A549 treated with RU486 at 1 μM for 4 hours (cell line): ENCODE measurements around the gene RFC2. TPM values are rescaled to one million over a fixed set of nuclear protein-coding genes. Genes with fewer than 3 reads are reported as not detected.

ENCODE experiments used
- total RNA-seq: library from RNA; stranded (reverse); fragments of 200-300 nt; extraction: Qiagen RNA extraction; gene quantifications from 5 replicates; pipeline ENCODE4 v1.2.3, GENCODE V29; 2022; ENCODE audit warnings: low read depth

Gene RFC2
- total RNA-seq, result 56.7 to 73.3 TPM (median 58.6 TPM) in 5 replicates

GRCh38 chr7:74254129-74254857, at the start of gene RFC2:
Gene RFC2 (minus strand): TSS chr7:74254399. CDS start chr7:74254383, 16 bp downstream.

DNA sequence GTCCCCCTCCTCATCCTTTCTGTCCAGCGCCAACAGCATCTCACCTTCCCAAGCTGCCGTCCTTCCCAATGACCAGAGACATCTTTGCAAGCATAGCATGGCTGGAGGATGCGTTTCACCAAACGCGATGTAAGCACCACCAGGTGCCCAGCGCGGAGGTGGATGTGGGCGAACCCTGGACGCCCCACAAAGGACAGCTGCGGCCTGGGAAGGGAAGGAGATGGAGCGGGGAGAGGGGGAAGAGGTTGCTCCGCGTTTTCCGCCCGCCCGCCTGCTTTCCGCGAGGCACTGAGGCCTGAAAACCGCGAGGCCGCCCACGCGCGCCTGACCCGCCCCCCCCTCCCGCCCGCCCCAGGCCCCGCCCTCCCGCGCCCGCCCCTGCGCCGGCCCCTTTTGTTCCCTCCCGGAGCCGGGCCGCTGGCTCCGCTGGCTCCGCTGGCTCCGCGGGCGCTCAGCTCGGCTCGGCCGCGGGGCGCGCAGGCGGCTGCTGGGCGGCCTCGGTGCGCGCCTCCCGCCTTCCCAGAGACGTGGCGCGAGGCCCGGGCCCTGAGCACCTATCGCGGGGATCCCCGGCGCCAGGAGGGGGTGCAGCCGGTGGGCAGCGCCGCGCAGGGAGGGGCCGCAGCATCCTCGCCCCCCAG, 34.9 kb upstream of the RFC2 start, which contains the start of gene CLIP2:
Gene CLIP2 (plus strand): TSS at position 390 of the 641 bp plus-strand sequence. CDS start 28,140 bp downstream, outside the sequence.

Other genes starting within 250 kb of the RFC2 start
- 0.08 to 0.10 TPM (median 0.09 TPM) in 4 of 5 replicates, not detected in the other for gene ELN, start 226.2 kb downstream of the RFC2 start, total RNA-seq
- 30.5 to 37.5 TPM (median 32.6 TPM) in 5 replicates for gene LIMK1, start 170.6 kb downstream of the RFC2 start, total RNA-seq
- 284 to 322 TPM (median 314 TPM) in 5 replicates for gene EIF4H, start 80.0 kb downstream of the RFC2 start, total RNA-seq
- gene LAT2, start 44.4 kb downstream of the RFC2 start, total RNA-seq, result 0.89 to 1.1 TPM (median 1.0 TPM) in 5 replicates
- 15.3 to 23.2 TPM (median 17.7 TPM) in 5 replicates for gene CLIP2, start 35.0 kb upstream of the RFC2 start, total RNA-seq
- 10.6 to 14.2 TPM (median 11.9 TPM) in 5 replicates for gene GTF2IRD1, start 199.5 kb upstream of the RFC2 start, total RNA-seq